GM23338 (cell line): ENCODE measurements around the gene FAM32A. TPM values are rescaled to one million over a fixed set of nuclear protein-coding genes. Genes with fewer than 3 reads are reported as not detected.

Source experiments
- ATAC-seq: fragments of 200-7000 bp; cut with Tn5 transposase; 3 replicates; pipeline ENCODE4 v1.9.1; 2020
- DNase-seq: peaks from one replicate; pipeline ENCODE4 v3.0.0-alpha.2; 2015; ENCODE audit warnings: low spot score
- H2AFZ ChIP-seq: fragments of 200-600 bp; sonication (generic); 2 replicates; pipeline ENCODE4 v1.8.0; 2016; ENCODE audit warnings: antibody characterized with exemption, mild to moderate bottlenecking, moderate library complexity
- H3F3A ChIP-seq: fragments of 200-600 bp; sonication (generic); replicated peaks from 2 replicates; pipeline ENCODE4 v1.8.0; 2017; ENCODE audit warnings: antibody characterized with exemption, mixed run types, low read depth
- H3K27ac ChIP-seq: fragments of 200-600 bp; sonication (generic); 2 replicates; pipeline ENCODE4 v1.6.1; 2016; ENCODE audit warnings: low read depth
- H3K27me3 ChIP-seq: fragments of 200-600 bp; sonication (generic); 2 replicates; pipeline ENCODE4 v1.8.0; 2016; ENCODE audit warnings: mild to moderate bottlenecking, mixed run types, moderate library complexity; ENCODE audit not compliant: insufficient read depth
- H3K36me3 ChIP-seq: fragments of 200-600 bp; sonication (generic); 2 replicates; pipeline ENCODE4 v1.8.0; 2016; ENCODE audit warnings: mild to moderate bottlenecking; ENCODE audit not compliant: insufficient read depth
- H3K4me1 ChIP-seq: fragments of 200-600 bp; sonication (generic); 2 replicates; pipeline ENCODE4 v1.8.0; 2016; ENCODE audit warnings: mild to moderate bottlenecking, moderate library complexity; ENCODE audit not compliant: insufficient read depth
- H3K4me2 ChIP-seq: fragments of 200-600 bp; sonication (generic); 2 replicates; pipeline ENCODE4 v1.7.1; 2017; ENCODE audit warnings: mixed run types
- H3K4me3 ChIP-seq: fragments of 200-600 bp; sonication (generic); 2 replicates; pipeline ENCODE4 v1.6.1; 2016; ENCODE audit warnings: mixed run types
- H3K79me2 ChIP-seq: fragments of 200-600 bp; sonication (generic); replicated peaks from 2 replicates; pipeline ENCODE4 v1.8.0; 2017; ENCODE audit warnings: mild to moderate bottlenecking; ENCODE audit not compliant: insufficient read depth
- H3K9me2 ChIP-seq: fragments of 200-600 bp; sonication (generic); 2 replicates; pipeline ENCODE4 v1.8.0; 2017; ENCODE audit not compliant: insufficient read depth
- H4K20me1 ChIP-seq: fragments of 200-600 bp; sonication (generic); replicated peaks from 2 replicates; pipeline ENCODE4 v1.8.0; 2017; ENCODE audit warnings: mild to moderate bottlenecking; ENCODE audit not compliant: insufficient read depth
- H3K27ac Mint-ChIP-seq: 2 replicates; pipeline ENCODE4 v1.8.0; 2020; ENCODE audit warnings: inconsistent platforms, mild to moderate bottlenecking, moderate library complexity, mixed read lengths
- H3K27me3 Mint-ChIP-seq: 3 replicates; pipeline ENCODE4 v1.8.0; 2022; ENCODE audit warnings: low read depth, mild to moderate bottlenecking, moderate library complexity, mixed read lengths, inconsistent platforms; ENCODE audit not compliant: insufficient read depth, poor library complexity
- H3K36me3 Mint-ChIP-seq: 3 replicates; pipeline ENCODE4 v1.8.0; 2021; ENCODE audit warnings: low read depth, mild to moderate bottlenecking, inconsistent platforms, moderate library complexity, mixed read lengths
- H3K4me1 Mint-ChIP-seq: 3 replicates; pipeline ENCODE4 v1.8.0; 2020; ENCODE audit warnings: mild to moderate bottlenecking, inconsistent platforms, mixed read lengths
- H3K4me3 Mint-ChIP-seq: 3 replicates; pipeline ENCODE4 v1.8.0; 2021; ENCODE audit warnings: moderate library complexity, mild to moderate bottlenecking, inconsistent platforms, mixed read lengths
- H3K9me3 Mint-ChIP-seq: 3 replicates; pipeline ENCODE4 v1.8.0; 2020; ENCODE audit warnings: moderate library complexity, mild to moderate bottlenecking, inconsistent platforms, mixed read lengths
- CREB1 ChIP-seq: fragments of 250-450 bp; sonication (Bioruptor Pico); IDR thresholded peaks from 2 replicates; pipeline ENCODE4 v1.5.0; 2020; ENCODE audit warnings: low read depth, mild to moderate bottlenecking, moderate library complexity
- EZH2 ChIP-seq: fragments of 200-600 bp; sonication (generic); IDR thresholded peaks from one replicate; pipeline ENCODE4 v1.8.0; 2017; ENCODE audit warnings: antibody characterized with exemption, mild to moderate bottlenecking, low read depth; ENCODE audit not compliant: unreplicated experiment
- EZH2phosphoT487 ChIP-seq: fragments of 200-600 bp; sonication (generic); IDR thresholded peaks from one replicate; pipeline ENCODE4 v1.8.1; 2018; ENCODE audit warnings: antibody characterized with exemption; ENCODE audit not compliant: unreplicated experiment
- JUNB ChIP-seq: IDR thresholded peaks from one replicate; pipeline ENCODE4 v1.6.1; 2016; ENCODE audit warnings: antibody characterized with exemption; ENCODE audit not compliant: unreplicated experiment
- NANOG ChIP-seq: IDR thresholded peaks from 2 replicates; pipeline ENCODE4 v1.6.1; 2016; ENCODE audit warnings: antibody characterized with exemption, borderline replicate concordance
- POLR2AphosphoS5 ChIP-seq: IDR thresholded peaks from 2 replicates; pipeline ENCODE4 v1.6.1; 2016; ENCODE audit warnings: antibody characterized with exemption, low read depth
- REST ChIP-seq: IDR thresholded peaks from one replicate; pipeline ENCODE4 v1.6.1; 2018; ENCODE audit warnings: antibody characterized with exemption; ENCODE audit not compliant: unreplicated experiment
- STAT1 ChIP-seq: IDR thresholded peaks from one replicate; pipeline ENCODE4 v1.6.1; 2016; ENCODE audit warnings: antibody characterized with exemption; ENCODE audit not compliant: unreplicated experiment
- ZNF331 ChIP-seq: fragments of 250-450 bp; sonication (Bioruptor Pico); IDR thresholded peaks from 2 replicates; pipeline ENCODE4 v1.5.0; 2020; ENCODE audit warnings: low read depth, mild to moderate bottlenecking, moderate library complexity
- polyA plus RNA-seq: library from polyadenylated mRNA; unstranded; fragments of >200 nt; fragmentation: Nextera tagmentation; extraction: Ambion mirVana; gene quantifications from 2 replicates; pipeline ENCODE4 v1.2.1, GENCODE V29; 2016
- total RNA-seq: library from RNA; depleted of rRNA; stranded (reverse); fragments of >200 nt; shearing (Covaris generic); gene quantifications from 2 replicates; pipeline ENCODE4 v1.2.3, GENCODE V29; 2014
- TF ChIP-seq, protein P1 (sequence below), 2 experiments: fragments of 200-600 bp in 1 of 2; sonication (generic) in 1 of 2; conservative IDR thresholded peaks; 2 replicates each; pipeline versions ENCODE4 v1.5.1 to v1.6.1; 2016 to 2017; ENCODE audit warnings: antibody characterized with exemption in 2 of 2, low read depth in 2 of 2, mild to moderate bottlenecking in 2 of 2, moderate library complexity in 1 of 2

FAM32A gene
- total and polyA plus RNA-seq, 2 experiments from 2014 or later, result 58.2 to 67.3 TPM

DNA sequence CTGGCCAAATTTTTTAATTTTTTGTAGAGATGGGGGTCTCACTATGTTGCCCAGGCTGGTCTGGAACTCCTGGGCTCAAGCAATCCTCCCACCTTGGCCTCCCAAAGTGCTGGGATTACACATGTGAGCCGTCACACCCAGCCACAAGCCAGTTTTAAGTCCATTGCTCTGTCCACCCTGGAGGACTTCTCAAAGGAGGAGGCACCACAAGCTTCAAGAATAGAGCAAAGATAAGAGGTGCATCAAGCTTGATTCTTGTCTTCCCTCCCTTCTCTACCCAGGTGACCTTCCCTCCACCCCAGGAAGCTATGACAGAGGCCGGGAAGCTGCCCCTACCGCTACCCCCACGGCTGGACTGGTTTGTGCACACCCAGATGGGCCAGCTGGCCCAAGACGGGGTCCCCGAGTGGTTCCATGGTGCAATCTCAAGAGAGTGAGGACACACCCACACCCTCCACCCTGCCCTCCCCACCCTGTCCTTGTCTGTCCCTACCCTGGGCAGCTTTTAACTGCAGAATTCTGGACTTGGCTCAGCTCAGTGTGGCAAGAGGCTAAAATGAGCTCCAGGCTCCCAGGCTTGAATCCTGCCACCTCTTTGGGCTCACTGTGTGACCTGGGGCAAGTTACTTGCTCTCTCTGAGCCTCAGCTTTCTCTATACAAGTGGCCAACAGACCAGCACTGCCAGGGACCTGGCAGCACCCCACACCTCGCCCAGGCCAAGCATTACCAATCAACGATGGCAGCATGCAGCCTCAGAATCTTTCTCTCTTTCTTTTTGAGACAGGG, 36.6 kb upstream of the FAM32A start (continued):
- TF ChIP-seq, protein P1, sequence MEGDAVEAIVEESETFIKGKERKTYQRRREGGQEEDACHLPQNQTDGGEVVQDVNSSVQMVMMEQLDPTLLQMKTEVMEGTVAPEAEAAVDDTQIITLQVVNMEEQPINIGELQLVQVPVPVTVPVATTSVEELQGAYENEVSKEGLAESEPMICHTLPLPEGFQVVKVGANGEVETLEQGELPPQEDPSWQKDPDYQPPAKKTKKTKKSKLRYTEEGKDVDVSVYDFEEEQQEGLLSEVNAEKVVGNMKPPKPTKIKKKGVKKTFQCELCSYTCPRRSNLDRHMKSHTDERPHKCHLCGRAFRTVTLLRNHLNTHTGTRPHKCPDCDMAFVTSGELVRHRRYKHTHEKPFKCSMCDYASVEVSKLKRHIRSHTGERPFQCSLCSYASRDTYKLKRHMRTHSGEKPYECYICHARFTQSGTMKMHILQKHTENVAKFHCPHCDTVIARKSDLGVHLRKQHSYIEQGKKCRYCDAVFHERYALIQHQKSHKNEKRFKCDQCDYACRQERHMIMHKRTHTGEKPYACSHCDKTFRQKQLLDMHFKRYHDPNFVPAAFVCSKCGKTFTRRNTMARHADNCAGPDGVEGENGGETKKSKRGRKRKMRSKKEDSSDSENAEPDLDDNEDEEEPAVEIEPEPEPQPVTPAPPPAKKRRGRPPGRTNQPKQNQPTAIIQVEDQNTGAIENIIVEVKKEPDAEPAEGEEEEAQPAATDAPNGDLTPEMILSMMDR (conservative IDR thresholded peaks at IDR 0.05; ENCODE audit: low read depth in 2 of 2), result no peak
- no peak for TF ChIP-seq EZH2phosphoT487
- TF ChIP-seq NANOG, result no peak
- TF ChIP-seq ZNF331, result no peak
- TF ChIP-seq POLR2AphosphoS5, result no peak
- no peak for TF ChIP-seq JUNB
- no peak for TF ChIP-seq CREB1 (CRISPR knock-in tag)
- no peak for TF ChIP-seq STAT1
- TF ChIP-seq REST, result no peak
- no peak for TF ChIP-seq EZH2

DNA sequence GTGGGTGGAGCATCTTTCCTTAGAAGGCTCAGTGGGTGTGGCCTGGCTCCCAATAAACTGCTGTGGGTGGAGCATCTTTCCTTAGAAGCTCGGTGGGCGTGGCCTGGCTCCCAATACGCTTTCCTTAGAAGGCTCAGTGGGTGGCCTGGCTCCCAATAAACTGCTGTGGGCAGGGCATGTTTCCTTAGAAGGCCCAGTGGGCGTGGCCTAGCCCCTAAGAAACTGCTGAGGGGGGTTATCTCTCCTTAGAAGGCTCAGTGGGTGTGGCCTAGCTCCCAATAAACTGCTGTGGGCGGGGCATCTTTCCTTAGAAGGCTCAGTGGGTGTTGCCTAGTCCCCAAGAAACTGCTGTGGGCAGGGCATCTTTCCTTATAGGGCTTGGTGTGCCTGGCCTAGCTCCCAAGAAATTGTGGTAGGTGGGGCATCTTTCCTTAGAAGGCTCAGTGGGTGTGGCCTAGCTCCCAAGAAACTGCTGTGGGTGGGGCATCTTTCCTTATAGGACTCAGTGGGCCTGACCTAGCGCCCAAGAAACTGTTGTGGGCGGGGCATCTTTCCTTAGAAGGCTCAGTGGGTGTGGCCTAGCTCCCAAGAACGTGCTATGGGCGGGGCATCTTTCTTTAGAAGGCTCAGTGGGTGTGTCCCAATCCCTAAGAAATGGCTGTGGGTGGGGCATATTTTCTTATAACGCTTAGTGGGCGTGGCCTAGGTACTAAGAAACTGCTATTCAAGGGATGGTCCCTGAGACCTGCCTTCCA, 31.5 kb upstream of the FAM32A start:
- no peaks in the 10 kb centered on the region for H3K4me1 Mint-ChIP-seq
- no peaks in the 10 kb centered on the region for H3K9me2 ChIP-seq
- no peaks in the 10 kb centered on the region for H3K27me3 ChIP-seq
- H3K4me1 ChIP-seq, result no peaks in the 10 kb centered on the region
- no peak overlapping the region for H3K27ac Mint-ChIP-seq
- peaks cover 11% of the 10 kb centered on the region for H3K27me3 Mint-ChIP-seq
- no peak overlapping the region for H3K4me2 ChIP-seq
- no peak for ATAC-seq
- no peaks in the 10 kb centered on the region for H3K36me3 ChIP-seq
- peaks cover 2% of the 10 kb centered on the region; the same call in 1 of the 3 replicates for H3K9me3 Mint-ChIP-seq
- H2AFZ ChIP-seq, result no peak overlapping the region
- H3K4me3 Mint-ChIP-seq, result no peak overlapping the region
- no peaks in the 10 kb centered on the region; the same call in 2 of the 3 replicates for H3K36me3 Mint-ChIP-seq
- H3K79me2 ChIP-seq, result no peaks in the 10 kb centered on the region
- H4K20me1 ChIP-seq, result no peaks in the 10 kb centered on the region
- peak; percentile 88 for DNase-seq
- H3K4me3 ChIP-seq, result no peak overlapping the region
- no peak overlapping the region for H3K27ac ChIP-seq
- H3F3A ChIP-seq, result no peaks in the 10 kb centered on the region
- TF ChIP-seq, protein P1 (conservative IDR thresholded peaks at IDR 0.05; ENCODE audit: low read depth in 2 of 2), result no peak
